NCI-H2107 treated with DMSO at 0.1 percent for 48 hours (cell line): Measurements from ENCODE around the gene GABRG2.

Source experiments
- DNase-seq: peaks from one replicate; lab custom pipeline; 2025; ENCODE audit not compliant: unreplicated experiment; lab: John Stamatoyannopoulos, UW

Gene GABRG2

DNA sequence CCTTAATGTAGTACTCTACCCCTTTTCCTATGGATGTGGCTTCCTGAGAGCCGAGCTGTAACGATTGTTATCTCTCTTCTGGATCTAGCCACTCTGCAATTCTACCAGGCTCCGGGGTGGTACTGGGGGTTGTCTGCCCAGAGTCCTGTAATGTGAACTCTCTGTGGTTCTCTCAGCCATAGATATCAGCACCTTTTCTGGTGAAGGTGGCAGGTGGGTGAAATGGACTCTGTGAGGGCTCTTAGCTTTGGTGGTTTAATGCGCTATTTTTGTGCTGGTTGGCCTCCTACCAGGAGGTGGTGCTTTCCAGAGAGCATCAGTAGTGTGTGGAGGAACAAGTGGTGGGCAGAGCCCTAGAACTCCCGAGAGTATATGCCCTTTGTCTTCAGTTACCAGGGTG, 122.1 kb downstream of the GABRG2 start:
- no peak for DNase-seq

DNA sequence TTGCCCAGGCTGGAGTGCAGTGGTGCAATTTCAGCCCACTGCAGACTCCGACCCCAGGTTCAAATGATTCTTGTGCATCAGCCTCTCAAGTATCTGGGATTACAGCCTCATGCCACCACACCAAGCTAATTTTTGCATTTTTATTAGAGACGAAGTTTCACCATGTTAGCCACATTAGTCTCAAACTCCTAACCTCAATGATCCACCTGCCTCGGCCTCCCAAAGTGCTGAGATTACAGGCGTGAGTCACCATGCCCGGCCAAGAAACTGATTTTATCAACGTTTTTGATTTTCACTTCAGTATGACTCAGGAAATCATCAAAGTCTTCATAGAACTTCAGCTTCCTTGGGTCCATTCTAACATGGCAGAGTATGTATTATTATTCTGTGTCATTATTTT, 125.4 kb downstream of the GABRG2 start:
- no peak for DNase-seq

- DNase-seq = no peak
Observed at GRCh38 chr5:162196351-162196750, 128.8 kb downstream of the GABRG2 start.

GRCh38 chr5:162202285-162202880, 134.8 kb downstream of the GABRG2 start:
- no peak for DNase-seq
